Fibroblast of skin of left biceps (primary cell): ENCODE data around the gene CHST6.
A peak's percentile ranks its signal among the peaks of the same experiment; 100 is the strongest.
"Not testable (repeated sequence)": the region's sequence is repeated elsewhere in the genome, so short reads cannot be mapped to it uniquely, and the experiment has no call there.

Experiments
- DNase-seq, 2 experiments: peaks; one replicate each; pipeline ENCODE4 v3.0.0-alpha.2; 2013; ENCODE audit warnings: low read depth in 2 of 2

The CHST6 gene

DNA sequence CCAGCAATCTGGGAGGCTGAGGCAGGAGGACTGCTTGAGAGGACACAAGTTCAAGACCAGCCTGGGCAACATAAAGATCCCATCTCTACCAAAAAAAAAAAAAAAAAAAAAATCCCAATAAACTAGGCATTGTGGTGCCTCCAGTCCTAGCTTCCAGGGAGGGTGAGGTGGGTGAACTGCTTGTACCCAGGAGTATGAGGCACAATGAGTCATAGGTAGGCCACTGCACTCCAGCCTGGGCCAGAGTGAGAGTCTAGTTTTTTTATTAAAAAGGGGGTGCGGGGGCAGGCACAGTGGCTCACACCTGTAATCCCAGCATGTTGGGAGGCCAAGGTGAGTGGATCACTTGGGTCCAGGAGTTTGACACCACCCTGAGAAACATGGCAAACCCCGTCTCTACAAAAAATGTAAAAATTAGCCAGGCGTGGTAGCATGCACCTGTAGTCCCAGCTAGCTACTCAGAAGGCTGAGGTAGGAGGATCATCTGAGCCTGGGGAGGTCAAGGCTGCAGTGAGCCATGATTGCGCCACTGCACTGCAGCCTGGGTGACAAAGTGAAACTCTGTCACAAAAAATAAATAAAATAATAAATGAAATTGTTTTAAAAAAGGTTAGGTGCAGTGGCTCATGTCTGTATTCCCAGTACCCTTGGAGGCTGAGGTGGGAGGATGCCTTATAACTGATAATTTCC lies 7.8 kb upstream of the CHST6 start:
- no peak for DNase-seq

DNA sequence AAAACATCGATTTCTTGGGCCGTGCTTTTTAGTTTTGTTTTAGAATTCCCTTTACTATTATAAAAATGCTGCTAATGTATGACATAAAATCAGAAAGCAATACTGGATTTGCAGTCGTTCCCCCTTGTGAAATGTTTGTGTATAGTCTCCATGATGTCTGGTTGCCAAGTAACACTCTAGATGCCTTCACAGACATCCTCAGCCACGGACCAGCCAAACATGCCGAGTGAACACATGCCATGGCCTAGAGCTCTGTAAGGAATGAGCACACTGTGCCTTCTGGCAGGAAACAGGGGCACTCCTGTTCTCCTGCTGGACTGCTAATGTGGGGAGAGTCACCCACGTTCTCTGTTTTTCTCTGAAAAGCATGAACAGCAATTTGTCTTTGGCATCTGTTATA lies 6.6 kb upstream of the CHST6 start:
- peak in 1 of 2 experiments; percentile 6 for DNase-seq

GRCh38 chr16:75501359-75501758 lies 6.1 kb upstream of the CHST6 start:
- no peak for DNase-seq

DNA sequence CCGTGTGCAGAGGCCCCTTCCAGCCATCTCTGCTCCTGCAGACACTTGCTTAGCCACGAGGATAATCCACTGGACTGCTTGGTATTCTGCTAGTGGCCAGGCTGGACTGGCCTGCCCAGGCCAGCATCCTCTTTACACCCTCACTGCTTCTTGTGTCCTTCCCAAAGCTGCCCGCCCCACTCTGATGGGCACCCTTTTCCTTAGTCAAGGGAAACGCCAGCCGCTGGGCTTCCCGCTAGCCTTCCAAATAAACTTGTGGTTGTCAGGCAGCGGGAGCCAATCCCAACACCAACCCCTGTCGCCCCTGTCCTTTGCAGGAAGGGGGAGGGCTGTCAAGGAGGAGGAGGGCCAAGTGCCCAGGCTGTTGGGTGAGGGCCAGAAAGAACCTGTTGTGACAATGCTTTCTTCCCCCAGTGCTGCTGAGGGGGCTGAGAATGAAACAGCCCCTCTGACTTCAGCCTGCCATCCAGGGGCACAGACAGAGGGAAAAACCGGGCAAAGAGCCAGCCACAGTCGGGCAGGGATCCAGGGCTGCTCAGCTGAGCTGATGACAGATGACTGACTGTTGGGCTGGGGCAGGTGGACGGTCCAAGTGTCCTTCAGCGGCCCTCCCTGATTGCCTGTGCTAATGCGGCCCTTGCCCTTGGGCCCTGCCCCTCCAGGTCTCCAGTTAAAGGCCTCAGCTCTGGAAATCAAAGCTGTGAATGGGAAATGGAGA lies 3.5 kb upstream of the CHST6 start:
- not testable (repeated sequence) for DNase-seq

DNA sequence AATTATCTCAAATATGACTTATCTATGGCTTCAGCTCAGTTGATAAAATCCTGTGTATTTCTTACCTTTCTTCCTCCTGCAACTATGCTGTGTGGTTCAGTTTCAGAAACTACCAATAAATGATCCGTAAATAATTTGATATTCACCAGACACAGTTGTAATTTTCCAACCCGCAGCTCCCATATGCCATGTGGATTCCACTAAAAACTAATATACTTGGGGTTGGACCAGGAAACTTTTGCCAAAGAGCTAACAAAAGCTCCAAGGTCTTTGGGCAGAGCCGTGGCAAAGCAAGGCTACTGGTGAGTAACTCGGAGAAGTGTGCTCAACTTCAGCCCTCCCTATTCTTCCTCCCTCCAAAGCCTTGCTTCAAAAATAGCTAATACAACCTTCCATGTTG lies 2.3 kb upstream of the CHST6 start:
- no peak for DNase-seq

GRCh38 chr16:75494661-75495075 lies 573 bp downstream of the CHST6 start:
- no peak for DNase-seq

DNA sequence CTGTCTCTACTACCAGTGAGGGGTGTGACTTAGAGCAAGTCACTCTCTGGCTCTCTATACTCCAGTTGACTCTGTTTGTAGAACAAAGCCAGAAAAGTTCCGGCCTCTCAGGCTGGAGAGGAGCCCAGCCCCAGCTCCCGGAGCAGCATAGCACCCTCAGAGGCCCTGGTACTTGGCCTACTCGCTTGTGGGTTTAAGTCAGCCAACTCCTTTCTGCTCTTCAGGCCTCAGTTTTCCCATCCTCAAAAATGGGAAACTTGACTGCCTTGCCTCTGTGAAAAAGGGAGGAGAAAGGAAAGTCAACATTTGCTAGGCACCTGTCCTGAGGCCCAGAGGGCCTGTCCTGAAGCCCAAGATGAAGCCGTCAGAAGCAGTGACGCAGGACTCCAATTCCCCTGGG lies 1.1 kb downstream of the CHST6 start:
- no peak for DNase-seq

DNA sequence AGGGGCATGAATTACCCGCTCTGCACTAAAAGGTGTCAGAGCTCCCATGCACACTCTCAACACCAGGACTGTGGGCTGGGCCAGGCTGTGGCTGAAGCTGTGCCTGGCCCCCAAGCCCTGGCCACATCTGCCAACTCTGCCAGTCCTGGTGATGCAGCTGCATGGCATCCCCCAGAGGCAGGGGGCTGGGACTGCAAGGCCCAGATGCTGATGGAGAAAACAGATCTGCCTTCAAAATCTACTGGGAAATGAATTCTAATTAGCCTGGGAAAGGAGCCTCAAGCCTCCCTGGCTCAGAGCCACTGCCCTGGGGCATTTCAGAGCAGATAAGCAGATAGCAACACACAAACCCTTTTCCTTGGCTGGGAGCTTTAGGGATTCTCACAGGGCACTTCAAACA lies 3.4 kb downstream of the CHST6 start:
- no peak for DNase-seq

GRCh38 chr16:75488322-75488721 lies 6.9 kb downstream of the CHST6 start:
- DNase-seq, result no peak

GRCh38 chr16:75486676-75487313 lies 8.4 kb downstream of the CHST6 start:
- no peak for DNase-seq

DNA sequence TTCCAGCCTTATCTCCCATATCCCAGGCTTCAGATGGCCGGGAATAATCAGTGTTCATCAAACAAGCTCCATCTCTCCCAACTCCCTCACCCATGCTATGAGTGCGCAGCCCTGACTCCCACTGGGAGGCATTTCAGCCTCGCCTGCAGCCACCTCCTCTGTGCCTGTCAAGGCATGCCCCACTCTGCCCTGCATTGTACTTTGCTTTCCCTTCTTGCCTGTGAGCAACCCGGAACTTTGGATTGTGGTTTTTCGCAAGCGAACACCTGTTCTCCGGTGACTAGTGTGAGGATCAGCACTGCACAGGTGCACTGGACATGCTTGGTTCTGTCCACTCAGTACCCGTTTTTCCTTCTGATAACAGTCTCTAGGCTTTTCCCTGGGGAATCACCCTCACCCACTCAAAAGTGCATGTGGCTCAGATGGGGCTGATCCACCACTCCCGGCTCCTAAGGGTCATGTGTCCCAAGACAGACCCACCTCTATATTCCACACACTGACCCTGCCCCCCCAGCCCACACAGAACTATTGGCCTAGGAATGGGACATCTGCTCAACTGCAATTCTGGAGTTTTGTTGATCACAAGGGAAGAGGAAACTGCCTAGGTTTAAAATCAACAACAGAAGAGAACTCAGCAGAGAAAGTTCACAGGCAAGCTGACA lies 9.1 kb downstream of the CHST6 start:
- no peak for DNase-seq

- no peak for DNase-seq
These were observed 9.8 kb downstream of the CHST6 start for GRCh38 chr16:75485230-75486013.

DNA sequence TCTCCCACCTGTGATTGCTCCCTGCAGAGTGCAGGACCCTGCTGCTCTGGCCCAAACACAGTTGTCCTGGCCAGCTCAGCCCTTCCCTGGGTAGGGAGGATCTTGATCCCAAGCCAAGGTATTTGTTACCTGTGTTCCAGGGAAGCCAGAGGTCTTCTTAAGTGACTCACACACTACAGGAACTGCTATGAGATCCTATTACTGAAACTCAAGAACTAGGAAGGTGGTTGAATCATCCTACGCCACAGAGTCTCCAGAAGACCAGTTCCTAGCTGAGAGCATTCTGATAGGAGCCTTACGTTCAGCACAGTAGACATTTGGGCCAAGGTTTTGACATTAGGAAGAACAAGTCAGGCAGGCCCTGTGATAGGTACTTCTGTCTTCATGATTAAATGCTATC lies 12.0 kb downstream of the CHST6 start:
- no peak for DNase-seq

DNA sequence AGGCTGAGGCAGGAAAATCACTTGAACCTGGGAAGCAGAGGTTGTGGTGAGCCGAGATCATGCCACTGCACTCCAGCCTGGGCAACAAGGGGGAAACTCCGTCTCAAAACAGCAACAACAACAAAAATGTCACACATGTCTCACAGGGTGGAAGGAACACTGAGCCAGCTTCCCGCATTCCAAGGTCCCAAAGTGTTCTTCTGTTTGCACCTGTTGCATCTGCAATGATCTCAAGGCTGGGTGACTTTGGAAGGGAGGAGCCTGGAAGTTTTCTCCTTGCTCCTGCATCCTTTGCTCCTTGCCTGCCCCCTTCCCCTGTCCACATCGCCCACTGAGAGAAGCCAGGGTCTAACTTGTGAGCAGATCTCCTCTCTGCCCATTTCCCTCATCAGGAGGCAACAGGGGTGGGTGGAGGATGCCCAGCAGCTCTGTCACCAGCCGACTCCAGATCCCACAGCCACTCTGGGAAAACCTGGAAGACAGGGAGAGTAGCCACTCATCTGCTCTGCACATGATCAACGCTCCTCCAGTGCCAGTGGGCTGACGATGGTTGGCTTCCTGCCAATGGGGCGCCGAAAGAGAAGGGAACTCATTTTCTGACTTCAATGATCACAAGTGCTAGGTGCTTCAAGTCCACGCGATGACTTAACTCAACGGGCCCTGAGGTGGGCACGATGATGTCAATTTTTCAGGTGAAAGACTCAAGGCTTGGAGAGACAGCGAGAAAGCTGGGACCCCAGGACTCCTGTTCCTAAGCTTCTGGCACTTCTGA lies 12.6 kb downstream of the CHST6 start:
- no peak for DNase-seq

DNA sequence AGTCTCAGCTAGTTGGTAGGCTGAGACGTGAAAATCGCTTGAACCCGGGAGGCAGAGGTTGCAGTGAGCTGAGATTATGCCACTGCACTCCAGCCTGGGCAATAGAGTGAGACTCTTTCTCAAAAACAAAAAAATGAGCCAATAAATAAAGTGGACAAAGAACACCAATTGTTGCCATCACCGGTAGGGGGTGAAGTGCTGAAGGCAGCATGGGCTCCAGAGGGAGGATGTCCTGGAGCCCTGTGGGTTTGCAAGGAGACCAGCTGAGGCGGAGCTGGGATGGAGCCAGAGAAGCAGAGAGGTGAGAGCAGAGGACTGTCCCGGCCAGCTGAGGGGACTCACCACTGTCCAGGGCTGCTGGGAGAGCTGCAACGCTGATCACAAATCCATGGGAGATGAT lies 13.8 kb downstream of the CHST6 start:
- no peak for DNase-seq

DNA sequence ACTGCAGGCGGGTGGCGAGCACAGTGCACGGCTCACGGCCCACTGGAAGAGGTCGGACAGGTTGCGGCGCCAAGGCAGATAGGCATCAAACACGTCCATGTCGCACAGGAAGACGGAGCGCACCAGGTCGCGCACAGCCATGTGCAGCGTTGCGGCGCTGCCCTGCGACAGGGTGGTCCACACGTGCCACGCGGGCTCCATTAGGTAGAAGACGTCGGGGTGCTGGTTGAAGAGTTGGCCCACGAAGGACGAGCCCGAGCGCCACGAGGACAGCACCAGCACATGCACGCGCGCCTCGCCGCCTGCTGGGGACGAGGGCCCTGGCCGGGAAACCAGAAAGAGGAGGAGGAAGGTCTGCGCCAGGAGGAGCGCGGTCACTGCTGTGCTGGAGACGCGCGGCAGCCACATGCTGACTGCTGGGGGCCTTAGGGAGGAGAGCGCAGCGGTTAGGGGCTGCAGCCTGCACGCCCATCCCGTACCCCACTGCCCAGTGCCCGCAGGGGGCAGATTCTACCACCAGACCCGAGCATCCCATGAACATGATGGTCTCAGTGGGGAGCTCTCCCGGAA lies 15.7 kb downstream of the CHST6 start:
- no peak for DNase-seq

- no peak for DNase-seq
These were observed 16.5 kb downstream of the CHST6 start for GRCh38 chr16:75478480-75479345.

GRCh38 chr16:75477680-75478473 lies 17.4 kb downstream of the CHST6 start:
- no peak for DNase-seq

DNA sequence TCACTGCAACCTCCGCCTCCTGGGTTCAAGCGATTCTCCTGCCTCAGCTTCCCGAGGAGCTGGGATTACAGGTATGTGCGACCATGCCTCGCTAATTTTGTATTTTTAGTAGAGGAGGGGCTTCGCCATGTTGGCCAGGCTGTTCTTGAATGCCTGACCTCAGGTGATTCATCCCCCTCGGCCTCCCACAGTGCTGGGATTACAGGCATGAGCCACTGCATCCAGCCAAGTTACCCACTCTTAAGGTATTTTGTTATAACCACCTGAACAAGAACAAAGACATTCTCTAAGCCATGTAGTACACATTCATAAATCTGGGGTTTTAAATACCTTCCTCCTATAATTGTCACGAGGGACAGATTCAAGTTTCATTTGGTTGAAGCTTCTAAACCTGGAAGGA lies 18.4 kb downstream of the CHST6 start:
- no peak for DNase-seq
